Activated T-helper 1 cell treated with Interleukin-2 at 50 U/mL for 16 hours (primary cell): ENCODE results near the gene DNLZ.

Experiments
- DNase-seq: peaks from one replicate; pipeline ENCODE4 v3.0.0-alpha.2; 2020; ENCODE audit warnings: low read depth

DNLZ gene

GRCh38 chr9:136316896-136317676 is 46.5 kb downstream of the DNLZ start:
- DNase-seq: no peak

- DNase-seq: no peak
These were observed 47.2 kb downstream of the DNLZ start for GRCh38 chr9:136316271-136316751.

GRCh38 chr9:136314944-136315343 is 48.6 kb downstream of the DNLZ start:
- no peak for DNase-seq

- no peak for DNase-seq
These were observed 49.5 kb downstream of the DNLZ start for GRCh38 chr9:136314056-136314416.

GRCh38 chr9:136313111-136314055 is 50.2 kb downstream of the DNLZ start:
- no peak for DNase-seq

GRCh38 chr9:136312436-136312835 is 51.1 kb downstream of the DNLZ start:
- no peak for DNase-seq

GRCh38 chr9:136312009-136312375 is 51.6 kb downstream of the DNLZ start:
- no peak for DNase-seq

GRCh38 chr9:136311051-136312008 is 52.2 kb downstream of the DNLZ start:
- no peak for DNase-seq

GRCh38 chr9:136310273-136311030 is 53.1 kb downstream of the DNLZ start:
- DNase-seq: no peak

- DNase-seq: no peak
These were observed 53.7 kb downstream of the DNLZ start for GRCh38 chr9:136309806-136310220.
